Upper lobe of right lung (tissue), 1 donor: ENCODE measurements around the gene NDRG4. TPM values are rescaled to one million over a fixed set of nuclear protein-coding genes. Genes with fewer than 3 reads are reported as not detected.

Experiments used
- ATAC-seq: fragments of 200-7000 bp; cut with Tn5 transposase; one replicate; pipeline ENCODE4 v1.9.1; 2020; ENCODE audit warnings: mild to moderate bottlenecking, moderate library complexity
- DNase-seq: peaks from one replicate; pipeline ENCODE4 v3.0.0-alpha.2; 2020
- H3K27ac ChIP-seq: fragments of 200-600 bp; one replicate; pipeline ENCODE4 v1.8.0; 2022
- H3K27me3 ChIP-seq: fragments of 200-600 bp; one replicate; pipeline ENCODE4 v1.8.0; 2022; ENCODE audit warnings: mild to moderate bottlenecking
- H3K36me3 ChIP-seq: fragments of 200-600 bp; one replicate; pipeline ENCODE4 v1.8.0; 2022
- H3K4me1 ChIP-seq: fragments of 200-600 bp; one replicate; pipeline ENCODE4 v1.8.0; 2022
- H3K4me3 ChIP-seq: fragments of 200-600 bp; one replicate; pipeline ENCODE4 v1.8.0; 2022; ENCODE audit warnings: mild to moderate bottlenecking
- H3K9me3 ChIP-seq: fragments of 200-600 bp; one replicate; pipeline ENCODE4 v1.8.0; 2022
- intact Hi-C: fragments of 100-400 bp; cut with DNase I; formaldehyde crosslinking; loops from one replicate; pipeline ENCODE4 v1.11.0; 2022
- total RNA-seq: library from RNA; stranded (reverse); fragmentation: NEBNext Ultra II Directional; extraction: Animal tissue kit (Norgen Biotek cat#: 25700); gene quantifications from one replicate; pipeline ENCODE4 v1.2.1, GENCODE V29; 2021
- TF ChIP-seq, protein P1 (sequence below): fragments of 200-600 bp; IDR thresholded peaks from one replicate; pipeline ENCODE4 v1.8.0; 2022; ENCODE audit warnings: antibody characterized with exemption
- donor health status: DM: no; HTN: yes; CAD: no; lungs with severe emphysema.

Gene NDRG4
- total RNA-seq, 1 donor from 2014 or later = 48.1 TPM

DNA sequence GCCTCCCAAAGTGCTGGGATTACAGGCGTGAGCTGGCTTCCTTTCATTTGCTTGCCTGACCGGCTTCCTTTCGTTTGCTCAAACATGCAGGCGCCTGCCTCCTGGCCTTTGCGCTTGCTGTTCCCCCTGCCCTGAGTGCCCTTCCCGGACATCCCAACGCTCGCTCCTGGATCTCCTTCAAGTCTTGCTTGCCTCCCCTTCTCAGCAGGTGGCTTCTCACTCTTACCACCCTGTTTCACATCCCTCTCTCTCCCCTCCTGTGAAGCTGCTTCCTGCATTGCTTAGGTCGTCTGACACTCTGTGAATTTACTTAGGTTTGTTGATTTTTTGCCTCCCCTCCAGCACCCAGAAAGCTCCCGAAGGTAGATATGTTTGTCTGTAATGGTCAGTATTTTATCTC, 25.6 kb upstream of the NDRG4 start:
- TF ChIP-seq, protein P1, sequence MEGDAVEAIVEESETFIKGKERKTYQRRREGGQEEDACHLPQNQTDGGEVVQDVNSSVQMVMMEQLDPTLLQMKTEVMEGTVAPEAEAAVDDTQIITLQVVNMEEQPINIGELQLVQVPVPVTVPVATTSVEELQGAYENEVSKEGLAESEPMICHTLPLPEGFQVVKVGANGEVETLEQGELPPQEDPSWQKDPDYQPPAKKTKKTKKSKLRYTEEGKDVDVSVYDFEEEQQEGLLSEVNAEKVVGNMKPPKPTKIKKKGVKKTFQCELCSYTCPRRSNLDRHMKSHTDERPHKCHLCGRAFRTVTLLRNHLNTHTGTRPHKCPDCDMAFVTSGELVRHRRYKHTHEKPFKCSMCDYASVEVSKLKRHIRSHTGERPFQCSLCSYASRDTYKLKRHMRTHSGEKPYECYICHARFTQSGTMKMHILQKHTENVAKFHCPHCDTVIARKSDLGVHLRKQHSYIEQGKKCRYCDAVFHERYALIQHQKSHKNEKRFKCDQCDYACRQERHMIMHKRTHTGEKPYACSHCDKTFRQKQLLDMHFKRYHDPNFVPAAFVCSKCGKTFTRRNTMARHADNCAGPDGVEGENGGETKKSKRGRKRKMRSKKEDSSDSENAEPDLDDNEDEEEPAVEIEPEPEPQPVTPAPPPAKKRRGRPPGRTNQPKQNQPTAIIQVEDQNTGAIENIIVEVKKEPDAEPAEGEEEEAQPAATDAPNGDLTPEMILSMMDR = no peak
- Histone ChIP-seq H3K4me1 (no peaks in the 10 kb centered on the region), H3K36me3 (no peaks in the 10 kb centered on the region), H3K4me3 (no peak overlapping the region), H3K27me3 (peaks cover 6% of the 10 kb centered on the region), H3K9me3 (no peaks in the 10 kb centered on the region), H3K27ac (peak overlapping the region; percentile 47)
- intact Hi-C loops = loop anchor here (5.0 kb wide), 1 partner anchor 52 kb away; no protein-coding TSS in a partner anchor
- DNase-seq = no peak
- ATAC-seq = no peak

DNA sequence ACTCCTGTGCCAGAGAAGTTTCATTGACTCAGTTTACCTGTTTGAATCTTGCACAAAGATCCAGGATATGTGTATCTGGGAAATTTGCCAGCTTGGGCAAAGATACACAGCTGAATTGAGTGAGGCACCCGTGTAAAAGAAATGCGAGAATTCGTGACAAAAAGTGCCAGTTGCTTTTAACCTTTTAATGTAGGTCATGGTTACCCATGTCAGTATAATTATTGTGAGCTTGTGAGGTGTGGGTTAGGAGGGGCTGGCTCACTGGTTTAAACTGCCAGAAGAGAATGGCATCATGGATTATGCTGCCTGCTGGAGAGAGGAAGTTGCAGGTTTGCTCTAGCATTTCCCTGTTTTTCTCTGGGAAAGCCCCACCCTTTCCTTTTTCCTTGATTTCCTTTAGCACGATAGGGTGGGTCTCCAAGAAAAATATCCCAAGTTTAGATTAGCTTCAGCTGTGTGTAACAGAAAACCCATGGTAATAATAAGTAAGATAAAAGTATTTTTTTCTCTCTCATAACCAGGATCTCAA, 24.8 kb upstream of the NDRG4 start:
- no peak for DNase-seq
- no peaks in the 10 kb centered on the region for H3K36me3 ChIP-seq
- no peaks in the 10 kb centered on the region for H3K9me3 ChIP-seq
- H3K27ac ChIP-seq = peak overlapping the region; percentile 56
- H3K4me3 ChIP-seq = no peak overlapping the region
- ATAC-seq = peak; percentile 18
- peaks cover 3% of the 10 kb centered on the region for H3K27me3 ChIP-seq
- intact Hi-C loops = no loop called here
- no peaks in the 10 kb centered on the region for H3K4me1 ChIP-seq
- TF ChIP-seq, protein P1 = no peak

DNA sequence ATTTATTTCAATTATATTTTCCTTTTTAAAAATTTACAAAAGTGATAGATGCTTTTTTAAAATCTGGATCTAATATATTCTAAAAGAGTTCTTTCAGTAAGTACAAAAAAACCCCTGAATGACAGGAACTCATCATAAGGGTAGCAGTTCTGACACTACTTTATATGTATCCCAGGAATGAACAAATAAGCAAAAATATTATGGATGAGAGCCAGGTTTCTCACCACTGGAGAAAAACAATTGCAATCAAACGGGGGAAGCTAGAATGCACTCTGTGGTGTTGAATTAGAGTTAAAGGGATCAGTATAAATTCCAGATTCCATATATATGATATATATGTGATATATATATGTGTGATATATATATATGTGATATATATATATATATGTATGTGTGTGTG, 23.2 kb upstream of the NDRG4 start:
- DNase-seq = no peak
- H3K4me1 ChIP-seq = no peaks in the 10 kb centered on the region
- H3K9me3 ChIP-seq = no peaks in the 10 kb centered on the region
- peak overlapping the region; percentile 11 for H3K27ac ChIP-seq
- ATAC-seq = no peak
- no peak overlapping the region for H3K4me3 ChIP-seq
- H3K27me3 ChIP-seq = peaks cover 3% of the 10 kb centered on the region
- TF ChIP-seq, protein P1 = no peak
- H3K36me3 ChIP-seq = no peaks in the 10 kb centered on the region
- intact Hi-C loops = no loop called here

DNA sequence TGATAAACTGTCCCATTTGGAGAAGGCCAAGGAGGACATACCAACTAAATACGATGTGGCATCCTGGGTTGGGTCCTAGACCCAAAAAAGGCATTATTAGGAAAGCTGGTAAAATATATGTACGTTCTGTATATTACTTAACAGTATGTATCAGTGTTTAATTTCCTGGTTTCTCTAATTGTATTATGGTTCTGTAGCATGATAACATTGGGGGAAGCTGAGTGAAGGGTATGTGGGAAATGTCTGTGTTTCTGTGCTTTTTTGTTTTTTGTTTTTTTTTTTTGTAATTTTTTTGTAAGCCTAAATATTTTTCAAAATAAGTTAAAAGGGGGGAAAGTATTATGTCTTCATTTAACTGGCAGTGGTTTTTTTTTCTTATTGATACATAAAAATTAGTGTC, 21.5 kb upstream of the NDRG4 start:
- H3K4me1 ChIP-seq = no peaks in the 10 kb centered on the region
- H3K9me3 ChIP-seq = no peaks in the 10 kb centered on the region
- no peak overlapping the region for H3K4me3 ChIP-seq
- DNase-seq (no peak), ATAC-seq (no peak)
- TF ChIP-seq, protein P1 = no peak
- H3K27ac ChIP-seq = no peak overlapping the region
- no peaks in the 10 kb centered on the region for H3K36me3 ChIP-seq
- H3K27me3 ChIP-seq = no peaks in the 10 kb centered on the region
- intact Hi-C loops = no loop called here

DNA sequence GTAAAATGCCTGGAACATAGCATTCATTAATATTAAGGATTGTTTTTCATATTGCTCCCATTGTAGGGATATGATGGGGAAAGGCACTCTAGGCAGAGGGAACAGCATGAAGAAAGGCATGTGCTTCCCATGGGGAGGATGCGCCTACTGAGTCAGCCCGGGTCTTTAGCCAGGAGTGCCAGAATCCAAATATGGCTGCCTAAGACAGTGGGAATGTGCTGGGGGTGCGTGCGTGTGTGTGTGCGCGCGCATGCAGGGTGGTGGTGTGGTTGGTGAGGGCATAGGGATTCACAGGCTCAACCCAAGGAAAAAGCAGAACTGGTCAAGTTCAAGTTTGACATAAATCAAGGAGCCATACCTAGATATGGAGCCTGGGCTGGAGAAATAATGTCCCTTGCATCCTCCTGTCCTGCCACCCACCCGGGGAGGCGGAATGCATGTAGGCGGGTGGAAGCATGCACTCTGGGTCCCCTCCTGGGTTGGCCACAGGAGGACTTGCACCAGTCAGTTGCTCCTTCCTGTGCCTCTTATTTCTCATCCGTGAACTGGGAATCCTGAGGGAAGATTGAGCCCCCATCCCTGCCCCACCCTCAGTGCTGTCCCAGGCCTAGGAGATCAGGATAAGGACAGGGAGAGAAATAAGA, 18.6 kb upstream of the NDRG4 start:
- H3K4me3 ChIP-seq = no peak overlapping the region
- no peaks in the 10 kb centered on the region for H3K4me1 ChIP-seq
- TF ChIP-seq, protein P1 = no peak
- intact Hi-C loops = no loop called here
- H3K36me3 ChIP-seq = no peaks in the 10 kb centered on the region
- no peak for ATAC-seq
- no peaks in the 10 kb centered on the region for H3K27me3 ChIP-seq
- no peak for DNase-seq
- H3K9me3 ChIP-seq = no peaks in the 10 kb centered on the region
- no peak overlapping the region for H3K27ac ChIP-seq
